PFSK-1 (cell line): ENCODE data around the gene ERI3.

Experiments
- FOXP2 ChIP-seq: optimal IDR thresholded peaks from 2 replicates; pipeline ENCODE3; 2011; ENCODE audit warnings: borderline replicate concordance, control low read depth, inconsistent platforms; ENCODE audit not compliant: insufficient read depth; ENCODE audit errors: extremely low read length, extremely low read depth
- POLR2AphosphoS5 ChIP-seq: IDR thresholded peaks from 2 replicates; pipeline ENCODE4 v1.6.1; 2012; ENCODE audit warnings: low read depth, mild to moderate bottlenecking, control low read depth, low read length, moderate library complexity
- SIN3A ChIP-seq: IDR thresholded peaks from 2 replicates; pipeline ENCODE4 v1.6.1; 2012; ENCODE audit warnings: mild to moderate bottlenecking, low read length, moderate library complexity, borderline replicate concordance; ENCODE audit not compliant: insufficient read depth
- TAF1 ChIP-seq: IDR thresholded peaks from 2 replicates; pipeline ENCODE4 v1.6.1; 2012; ENCODE audit warnings: low read length, control low read depth, borderline replicate concordance; ENCODE audit not compliant: insufficient read depth
- TF ChIP-seq, protein P1 (sequence below), 2 experiments: IDR thresholded peaks; 2 replicates each; pipeline versions ENCODE4 v1.6.1 to v1.8.0; 2011 to 2012; ENCODE audit warnings: low read depth in 2 of 2, low read length in 2 of 2, control low read depth in 1 of 2, inconsistent platforms in 1 of 2, mild to moderate bottlenecking in 1 of 2, moderate library complexity in 1 of 2; ENCODE audit not compliant: insufficient read depth in 1 of 2

GRCh38 chr1:44333376-44333775 lies 21.7 kb downstream of the ERI3 start:
- TF ChIP-seq POLR2AphosphoS5 (no peak), TAF1 (no peak), SIN3A (no peak), FOXP2 (no peak)
- TF ChIP-seq, protein P1, sequence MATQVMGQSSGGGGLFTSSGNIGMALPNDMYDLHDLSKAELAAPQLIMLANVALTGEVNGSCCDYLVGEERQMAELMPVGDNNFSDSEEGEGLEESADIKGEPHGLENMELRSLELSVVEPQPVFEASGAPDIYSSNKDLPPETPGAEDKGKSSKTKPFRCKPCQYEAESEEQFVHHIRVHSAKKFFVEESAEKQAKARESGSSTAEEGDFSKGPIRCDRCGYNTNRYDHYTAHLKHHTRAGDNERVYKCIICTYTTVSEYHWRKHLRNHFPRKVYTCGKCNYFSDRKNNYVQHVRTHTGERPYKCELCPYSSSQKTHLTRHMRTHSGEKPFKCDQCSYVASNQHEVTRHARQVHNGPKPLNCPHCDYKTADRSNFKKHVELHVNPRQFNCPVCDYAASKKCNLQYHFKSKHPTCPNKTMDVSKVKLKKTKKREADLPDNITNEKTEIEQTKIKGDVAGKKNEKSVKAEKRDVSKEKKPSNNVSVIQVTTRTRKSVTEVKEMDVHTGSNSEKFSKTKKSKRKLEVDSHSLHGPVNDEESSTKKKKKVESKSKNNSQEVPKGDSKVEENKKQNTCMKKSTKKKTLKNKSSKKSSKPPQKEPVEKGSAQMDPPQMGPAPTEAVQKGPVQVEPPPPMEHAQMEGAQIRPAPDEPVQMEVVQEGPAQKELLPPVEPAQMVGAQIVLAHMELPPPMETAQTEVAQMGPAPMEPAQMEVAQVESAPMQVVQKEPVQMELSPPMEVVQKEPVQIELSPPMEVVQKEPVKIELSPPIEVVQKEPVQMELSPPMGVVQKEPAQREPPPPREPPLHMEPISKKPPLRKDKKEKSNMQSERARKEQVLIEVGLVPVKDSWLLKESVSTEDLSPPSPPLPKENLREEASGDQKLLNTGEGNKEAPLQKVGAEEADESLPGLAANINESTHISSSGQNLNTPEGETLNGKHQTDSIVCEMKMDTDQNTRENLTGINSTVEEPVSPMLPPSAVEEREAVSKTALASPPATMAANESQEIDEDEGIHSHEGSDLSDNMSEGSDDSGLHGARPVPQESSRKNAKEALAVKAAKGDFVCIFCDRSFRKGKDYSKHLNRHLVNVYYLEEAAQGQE (IDR thresholded peaks at IDR 0.05; ENCODE audit: insufficient read depth in 1 of 2, low read depth in 2 of 2, low read length in 2 of 2), result no peak
